DMS153 treated with DMSO at 0.1 percent for 48 hours (cell line): Measurements from ENCODE around the gene KBTBD12.
A peak's percentile ranks its signal among the peaks of the same experiment; 100 is the strongest.

Experiments
- DNase-seq: peaks from one replicate; lab custom pipeline; 2025; ENCODE audit not compliant: unreplicated experiment; lab: John Stamatoyannopoulos, UW

The KBTBD12 gene

GRCh38 chr3:127951276-127951675 is 36.2 kb downstream of the KBTBD12 start:
- DNase-seq = no peak

GRCh38 chr3:127953091-127954035 is 38.3 kb downstream of the KBTBD12 start:
- DNase-seq = no peak

GRCh38 chr3:127954640-127955039 is 39.6 kb downstream of the KBTBD12 start:
- peak; percentile 5 for DNase-seq

- no peak for DNase-seq
Observed at GRCh38 chr3:127955728-127956127, 40.7 kb downstream of the KBTBD12 start.

GRCh38 chr3:127959041-127959440 is 44.0 kb downstream of the KBTBD12 start:
- no peak for DNase-seq

GRCh38 chr3:127959873-127960272 is 44.8 kb downstream of the KBTBD12 start:
- DNase-seq = peak; percentile 28

GRCh38 chr3:127960421-127960965 is 45.5 kb downstream of the KBTBD12 start:
- no peak for DNase-seq

GRCh38 chr3:127961124-127961523 is 46.1 kb downstream of the KBTBD12 start:
- DNase-seq = no peak

- DNase-seq = no peak
Observed at GRCh38 chr3:127961963-127962362, 46.9 kb downstream of the KBTBD12 start.

- DNase-seq = no peak
Observed at GRCh38 chr3:127962937-127963336, 47.9 kb downstream of the KBTBD12 start.

- peak; percentile 73 for DNase-seq
Observed at GRCh38 chr3:127964053-127964452, 49.0 kb downstream of the KBTBD12 start.

GRCh38 chr3:127964816-127965215 is 49.8 kb downstream of the KBTBD12 start:
- DNase-seq = no peak

- no peak for DNase-seq
Observed at GRCh38 chr3:127967316-127967715, 52.3 kb downstream of the KBTBD12 start.

GRCh38 chr3:127970966-127971592 is 56.0 kb downstream of the KBTBD12 start:
- DNase-seq = peak; percentile 34

- DNase-seq = no peak
Observed at GRCh38 chr3:127974226-127974625, 59.2 kb downstream of the KBTBD12 start.

GRCh38 chr3:127975153-127976029 is 60.4 kb downstream of the KBTBD12 start:
- DNase-seq = no peak

- no peak for DNase-seq
Observed at GRCh38 chr3:127978636-127979035, 63.6 kb downstream of the KBTBD12 start.

- no peak for DNase-seq
Observed at GRCh38 chr3:127979473-127979872, 64.4 kb downstream of the KBTBD12 start.

GRCh38 chr3:127981097-127981496 is 66.1 kb downstream of the KBTBD12 start:
- DNase-seq = no peak

- DNase-seq = no peak
Observed at GRCh38 chr3:127982155-127982554, 67.1 kb downstream of the KBTBD12 start.
